HG03521 (cell line): Measurements from ENCODE around the gene IRF5.
A peak's percentile ranks its signal among the peaks of the same experiment; 100 is the strongest.
"Not testable (repeated sequence)": the region's sequence is repeated elsewhere in the genome, so short reads cannot be mapped to it uniquely, and the experiment has no call there.

Source experiments
- ATAC-seq: cut with Tn5 transposase; IDR thresholded peaks from one replicate; pipeline ENCODE4 v1.9.1; 2021; ENCODE audit warnings: mild to moderate bottlenecking, moderate library complexity; ENCODE audit not compliant: unreplicated experiment

Gene IRF5

DNA sequence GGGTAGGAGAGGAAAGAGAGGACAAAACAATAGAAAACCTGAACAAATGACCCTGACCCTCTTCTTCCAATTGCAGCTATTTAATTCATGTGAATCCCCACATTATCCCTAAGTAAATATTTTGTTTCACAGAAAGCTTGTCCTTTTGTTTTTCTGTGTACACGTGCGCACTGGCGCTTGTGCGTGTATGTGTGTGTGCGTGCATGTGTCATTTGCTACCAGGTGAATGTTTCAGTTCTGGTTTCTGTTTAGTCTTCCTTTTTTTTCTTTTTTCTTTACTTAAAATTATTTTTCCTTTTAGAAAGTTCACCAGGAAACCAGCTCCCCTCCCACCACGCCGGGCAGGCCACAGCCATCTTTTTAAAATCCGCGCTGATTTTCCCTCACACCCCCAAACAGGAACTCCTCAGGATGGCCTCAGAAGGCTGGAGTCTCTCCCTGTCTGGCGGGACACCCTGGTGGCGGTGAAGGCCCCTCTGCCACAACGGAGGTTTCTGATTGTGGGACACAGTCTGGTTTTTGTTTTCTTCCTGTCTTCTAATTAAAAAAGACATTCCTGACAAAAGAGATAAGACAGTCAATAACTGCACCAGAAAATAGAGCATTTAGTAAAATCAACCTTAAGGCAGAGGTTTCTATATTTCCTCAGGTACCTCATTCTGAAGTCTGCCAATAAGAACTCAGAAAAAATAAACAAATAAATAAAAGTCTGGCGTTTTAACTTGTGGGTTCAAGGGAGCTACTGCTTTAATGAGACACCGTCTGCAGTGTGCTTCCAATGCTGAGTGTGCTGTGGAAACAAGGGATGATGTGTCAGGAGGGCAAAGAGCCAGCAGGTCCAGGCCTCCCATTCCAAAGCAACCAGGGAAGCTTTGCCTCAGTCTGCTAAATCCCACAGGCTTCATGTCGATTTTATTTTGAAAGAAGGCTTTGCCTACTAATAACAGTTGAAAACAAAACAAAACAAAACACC is 17.4 kb downstream of the IRF5 start:
- peak; percentile 56 for ATAC-seq

DNA sequence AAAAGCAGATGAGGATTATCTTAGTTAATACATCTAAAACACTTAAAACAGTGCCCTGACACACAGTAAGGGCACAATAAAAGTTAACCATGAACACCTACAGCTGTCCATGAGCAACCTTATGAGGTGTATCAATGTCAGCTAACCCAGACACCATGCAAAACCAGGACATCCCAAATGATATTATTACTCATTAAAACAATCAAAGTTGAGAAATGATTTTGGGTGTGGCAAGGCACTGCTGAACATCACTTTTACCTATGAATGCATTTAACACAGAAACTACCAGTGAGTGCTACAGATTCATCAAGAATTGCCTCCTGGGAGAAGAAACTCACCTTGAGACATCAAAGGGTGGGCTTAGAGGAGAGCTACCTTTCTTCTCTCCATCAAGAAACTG is 18.3 kb downstream of the IRF5 start:
- no peak for ATAC-seq

DNA sequence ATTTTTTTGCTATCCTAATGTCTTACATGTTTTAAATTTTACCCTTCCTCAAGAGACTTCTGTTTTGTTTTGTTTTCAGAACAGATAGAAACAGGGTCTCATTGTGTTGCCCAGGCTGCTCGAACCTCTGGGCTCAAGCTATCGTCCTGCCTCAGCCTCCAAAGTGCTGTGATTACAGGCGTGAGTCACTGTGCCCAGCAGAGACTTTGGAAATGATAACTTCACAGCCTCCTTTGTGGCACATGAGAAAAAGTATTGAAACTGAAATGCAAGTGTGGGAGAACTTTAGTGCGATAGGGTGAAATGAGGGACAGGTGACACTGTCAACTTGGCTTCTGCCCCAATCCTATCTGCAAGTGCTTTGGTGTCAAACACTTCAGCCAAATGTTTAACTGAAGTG is 21.6 kb downstream of the IRF5 start:
- no peak for ATAC-seq

DNA sequence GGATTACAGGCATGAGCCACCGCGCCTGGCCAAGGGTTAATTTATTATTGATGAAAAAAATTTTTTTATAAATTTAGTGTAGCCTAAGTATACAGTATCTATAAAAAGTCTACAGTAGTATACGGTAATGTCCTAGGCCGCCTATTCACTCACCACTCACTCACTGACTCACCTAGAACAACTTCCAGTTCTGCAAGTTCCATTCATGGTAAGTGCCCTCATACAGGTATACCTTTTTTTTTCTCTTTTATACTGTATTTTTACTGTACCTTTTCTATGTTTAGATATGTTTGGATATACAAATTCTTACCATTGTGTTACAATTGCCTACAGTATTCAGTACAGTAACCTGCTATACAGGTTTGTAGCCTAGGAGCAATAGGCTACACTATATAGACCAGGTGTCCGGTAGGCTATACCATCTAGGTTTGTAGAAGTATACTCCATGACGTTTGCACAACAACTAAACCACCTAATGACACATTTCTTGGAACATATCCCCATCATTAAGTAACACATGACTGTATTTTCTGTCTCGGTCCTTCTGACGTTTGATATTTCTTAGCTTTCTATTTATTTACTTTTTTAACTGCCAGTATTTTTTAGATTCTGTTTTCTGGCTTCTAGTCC is 23.4 kb downstream of the IRF5 start:
- ATAC-seq = no peak

DNA sequence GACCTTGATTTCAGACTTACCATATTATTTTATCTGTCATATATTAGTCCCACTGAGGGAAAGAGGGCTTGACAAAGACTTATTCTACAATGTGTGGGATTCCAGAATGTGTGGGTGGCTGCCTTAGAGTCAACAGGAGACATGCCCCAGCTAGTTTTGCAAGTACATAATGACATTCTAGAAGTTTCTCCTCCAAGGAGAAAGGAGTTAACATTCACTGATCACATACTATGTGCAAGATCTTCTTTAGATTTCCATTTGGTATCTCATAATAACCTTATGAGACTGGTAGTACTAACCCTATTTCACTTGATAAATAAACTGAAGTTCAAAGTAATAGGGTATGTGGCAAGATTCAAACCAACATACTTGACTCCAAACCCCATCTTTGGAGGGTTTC is 25.2 kb downstream of the IRF5 start:
- ATAC-seq = peak; percentile 18

DNA sequence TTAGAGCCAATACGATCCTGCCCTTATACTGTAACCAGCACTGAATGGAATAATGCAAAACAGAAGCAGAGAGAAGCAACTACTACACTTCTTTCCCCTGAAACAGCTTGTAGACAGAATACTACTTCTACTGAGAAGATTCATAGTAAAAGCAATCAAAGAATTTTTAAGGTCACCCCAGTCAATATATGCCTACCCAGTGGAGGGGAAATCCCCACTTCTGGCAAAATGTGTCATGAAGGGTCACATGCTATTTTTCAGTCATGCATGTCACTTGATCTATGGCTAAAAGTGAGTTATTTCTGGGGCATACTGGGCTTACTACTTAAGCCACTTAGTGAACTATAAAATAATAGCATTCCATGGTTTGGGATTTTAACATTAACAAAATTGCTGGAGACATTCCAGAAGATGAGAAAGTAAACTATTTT is 25.6 kb downstream of the IRF5 start:
- peak; percentile 68 for ATAC-seq

DNA sequence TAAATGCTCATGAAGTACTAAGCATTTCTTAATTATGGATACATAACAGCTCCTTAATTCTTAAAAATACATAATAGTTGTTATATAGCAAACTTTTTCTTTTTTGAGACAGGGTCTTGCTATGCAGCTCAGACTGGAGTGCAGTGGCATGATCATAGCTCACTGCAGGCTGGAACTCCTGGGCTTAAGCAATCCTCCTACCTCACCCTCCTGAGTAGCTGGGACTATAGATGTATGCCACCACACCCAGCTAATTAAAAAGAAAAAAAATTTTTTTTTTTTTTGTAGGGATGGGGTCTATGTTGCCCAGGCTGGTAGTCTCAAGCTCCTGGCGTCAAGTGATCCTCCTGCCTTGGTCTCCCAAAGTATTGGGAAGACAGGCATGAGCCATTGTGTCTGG is 30.9 kb downstream of the IRF5 start:
- ATAC-seq = no peak

DNA sequence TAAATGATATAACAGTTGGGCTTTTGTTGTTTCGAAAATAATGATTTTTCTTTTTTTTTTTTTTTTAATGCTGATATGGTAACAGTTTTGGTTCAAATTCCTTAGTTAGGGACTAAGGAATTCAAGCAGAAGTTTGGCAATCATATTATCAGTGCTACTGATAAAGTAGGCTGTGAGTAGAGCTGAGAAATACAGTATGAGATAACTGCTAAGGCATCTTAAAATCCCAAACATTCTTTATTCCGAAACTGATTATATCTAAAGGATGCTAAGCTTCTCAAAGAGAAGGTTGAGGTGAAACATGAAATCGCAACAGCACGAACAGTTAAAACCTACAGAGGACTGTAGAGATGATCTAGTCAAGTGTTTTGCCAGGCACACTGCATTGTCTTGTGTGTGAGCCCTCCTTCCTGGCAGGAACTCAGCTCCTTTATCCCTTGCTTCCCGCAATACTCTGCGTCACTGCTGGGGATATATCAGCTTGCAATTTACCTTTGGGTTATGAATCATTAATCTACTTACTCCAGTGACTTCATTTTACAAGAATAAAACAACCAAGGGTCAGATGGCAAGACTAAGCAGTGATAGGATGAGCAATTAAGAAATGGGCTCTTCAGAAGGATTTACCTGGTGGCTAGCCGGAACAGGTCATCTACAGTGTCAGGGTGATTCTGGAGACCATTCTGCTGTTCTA is 36.7 kb downstream of the IRF5 start:
- ATAC-seq = no peak

DNA sequence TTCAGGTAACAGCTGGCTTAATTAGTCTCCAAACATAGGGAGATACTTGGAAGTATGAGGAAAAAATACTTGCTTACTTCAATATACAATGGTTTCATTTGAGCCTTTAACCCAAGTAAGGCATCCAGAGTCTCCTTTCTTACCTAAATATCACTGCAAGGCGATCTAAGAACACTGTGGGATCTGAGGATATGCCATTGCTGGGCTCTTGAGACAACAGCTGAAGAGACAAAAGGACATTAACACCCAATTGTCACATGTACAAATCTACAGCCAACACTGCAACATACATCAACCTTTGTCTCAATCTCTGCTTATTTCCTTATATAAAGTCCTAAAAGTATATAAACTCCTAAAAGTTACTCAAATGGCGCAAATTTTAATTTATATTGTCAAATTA is 44.4 kb downstream of the IRF5 start:
- no peak for ATAC-seq

DNA sequence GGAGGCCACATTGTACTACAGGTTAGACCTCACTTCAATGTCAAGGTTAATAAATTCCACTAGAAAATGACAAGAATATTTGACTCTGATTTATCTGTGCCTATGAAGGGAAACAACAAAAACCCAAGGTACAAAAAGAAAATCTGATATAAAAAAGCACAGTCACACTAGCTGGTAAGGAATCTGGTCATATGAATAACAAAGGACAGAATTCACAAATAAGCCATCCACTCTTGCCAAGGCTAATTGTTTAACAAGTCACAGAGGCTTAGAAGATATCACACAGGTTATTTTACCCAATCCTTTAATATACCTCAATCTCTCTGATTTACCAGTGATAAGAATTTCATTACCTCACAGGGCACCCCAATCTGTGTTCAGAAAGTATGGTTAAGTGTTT is 47.9 kb downstream of the IRF5 start:
- ATAC-seq = no peak

DNA sequence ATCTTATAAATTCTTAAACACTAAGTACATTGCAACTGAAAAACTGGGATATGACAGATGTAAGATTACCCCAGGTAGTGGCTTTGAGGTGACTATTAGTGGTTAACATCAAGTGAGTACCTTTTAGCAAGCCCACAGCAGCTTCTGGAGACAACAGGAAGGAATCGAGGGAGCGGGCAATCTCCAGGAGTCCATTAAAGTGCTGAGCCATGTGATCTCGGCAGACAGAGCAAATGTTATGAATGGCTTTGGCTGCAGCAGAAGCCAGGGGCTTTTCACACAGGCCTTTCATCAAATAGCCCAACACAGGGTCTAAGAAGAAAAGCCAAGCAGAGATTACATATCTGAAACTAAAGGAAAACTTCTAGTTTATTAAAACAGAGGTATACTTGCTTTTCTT is 48.9 kb downstream of the IRF5 start:
- no peak for ATAC-seq

DNA sequence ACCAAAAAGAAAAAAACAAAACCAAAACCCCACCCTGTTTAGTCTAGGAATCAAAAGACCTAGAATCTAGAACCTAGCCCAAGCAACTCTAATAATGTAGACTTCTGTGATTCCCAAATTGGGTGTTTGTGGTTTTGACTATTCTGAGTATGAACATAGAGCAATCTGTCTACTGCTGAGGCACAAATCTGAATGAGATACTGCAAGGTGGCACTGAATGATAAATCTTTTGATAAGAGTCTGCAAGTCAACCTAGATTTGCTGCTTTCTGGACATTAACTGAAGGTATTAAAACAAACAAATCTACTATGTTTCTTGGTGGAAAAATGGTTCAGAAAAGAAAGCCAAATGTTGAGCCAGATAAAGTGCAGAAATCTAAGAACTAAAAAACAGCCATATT is 50.6 kb downstream of the IRF5 start:
- ATAC-seq = no peak

DNA sequence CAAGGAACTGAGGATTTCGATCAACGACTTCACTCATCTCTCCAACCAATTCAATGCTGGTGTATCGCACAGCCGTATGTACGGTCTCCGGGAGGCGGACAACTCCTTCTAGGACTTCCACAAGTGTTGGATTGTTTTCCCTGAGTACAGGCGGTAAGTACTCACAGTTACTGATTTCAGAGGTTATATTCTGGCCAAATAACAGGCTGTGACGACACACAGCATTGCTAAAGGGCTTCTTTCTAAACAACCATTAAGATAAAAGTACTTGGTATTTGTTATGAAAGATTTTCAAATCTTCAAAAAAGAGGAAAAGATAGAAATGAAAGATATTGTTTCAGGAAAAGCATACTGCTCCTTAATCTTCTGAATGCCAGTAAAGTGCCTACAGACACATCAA is 52.2 kb downstream of the IRF5 start:
- no peak for ATAC-seq

DNA sequence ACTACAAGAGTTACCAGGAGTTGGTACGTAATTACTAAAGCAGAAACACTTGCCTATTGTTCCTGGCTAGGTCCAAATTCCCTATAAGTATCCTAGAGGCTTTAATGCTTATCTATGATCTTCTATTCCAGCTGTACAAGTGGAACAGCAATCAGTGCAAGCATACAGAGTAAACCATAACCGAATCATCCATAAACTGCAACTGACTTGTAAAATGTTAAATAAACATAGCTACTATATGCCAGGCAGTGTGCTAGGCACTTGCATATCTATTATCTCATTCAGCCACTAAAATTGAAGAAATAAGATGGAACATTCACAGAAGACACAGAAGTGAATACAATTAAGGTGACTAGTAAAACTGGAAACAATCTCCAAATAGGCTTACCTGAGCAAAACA is 55.7 kb downstream of the IRF5 start:
- no peak for ATAC-seq

DNA sequence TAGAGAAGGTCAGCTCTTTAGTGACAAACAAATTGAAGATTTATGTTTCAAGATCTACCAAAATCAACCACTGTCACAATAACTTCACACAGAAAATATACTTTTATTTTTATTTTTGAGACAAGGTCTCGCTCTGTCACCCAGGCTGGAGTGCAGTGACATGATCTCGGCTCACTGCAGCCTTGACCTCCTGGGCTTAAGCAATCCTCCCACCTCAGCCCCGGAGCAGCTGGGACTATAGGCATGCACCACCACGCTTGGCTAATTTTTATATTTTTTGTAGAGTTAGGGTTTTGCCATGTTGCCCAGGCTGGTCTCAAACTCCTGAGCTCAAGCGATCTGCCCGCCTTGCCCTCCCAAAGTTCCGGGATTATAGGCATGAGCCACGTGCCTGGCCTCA is 56.8 kb downstream of the IRF5 start:
- ATAC-seq = not testable (repeated sequence)

DNA sequence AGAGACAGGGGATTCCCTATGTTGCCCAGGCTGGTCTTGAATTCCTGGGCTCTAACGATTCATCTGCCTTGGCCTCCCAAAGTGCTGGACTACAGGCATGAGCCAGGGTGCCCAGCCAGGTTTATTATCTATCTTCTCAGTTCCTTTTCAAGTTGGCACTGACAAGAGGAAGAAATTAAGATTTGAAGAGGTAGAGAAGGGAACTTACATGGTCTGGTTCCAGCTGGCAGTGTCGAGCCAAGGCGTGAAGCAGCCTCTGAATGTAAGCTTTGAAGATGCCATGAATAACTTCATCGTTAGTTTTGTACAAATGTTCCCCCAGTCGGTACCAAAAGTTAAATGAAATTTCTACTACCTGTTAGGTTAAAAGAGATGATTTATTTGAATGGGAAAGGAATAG is 59.5 kb downstream of the IRF5 start:
- ATAC-seq = no peak
